ENCODE data around the gene HS3ST1.
A peak's percentile ranks its signal among the peaks of the same experiment; 100 is the strongest.

Gene HS3ST1

GRCh38 chr4:11435557-11435956 is 6.9 kb upstream of the HS3ST1 start:
- no peak for TF ChIP-seq CTCF (IDR thresholded peaks at IDR 0.05)
- TF ChIP-seq ZFX (IDR thresholded peaks at IDR 0.05; ENCODE audit: borderline replicate concordance) = no peak

DNA sequence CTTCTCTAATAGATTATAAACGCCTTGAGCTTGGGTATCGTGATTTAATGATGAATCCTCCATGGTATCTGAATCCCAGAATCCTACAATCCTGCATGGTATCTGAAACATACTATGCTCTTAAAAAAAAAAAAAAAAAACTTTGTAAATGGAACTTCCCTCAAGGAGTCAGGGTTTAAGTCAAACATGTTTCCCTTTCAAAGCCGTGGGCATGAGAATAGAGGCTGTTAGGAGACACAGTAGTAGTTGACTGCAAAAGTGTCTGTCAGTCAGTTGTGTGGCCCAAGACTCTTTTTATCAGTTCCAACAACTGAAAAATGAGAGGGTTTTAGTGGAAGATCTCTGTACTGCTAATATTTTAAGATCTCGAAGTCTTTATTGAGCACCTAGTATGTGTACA is 2.4 kb upstream of the HS3ST1 start:
- TF ChIP-seq ZFX (IDR thresholded peaks at IDR 0.05; ENCODE audit: borderline replicate concordance) = no peak
- no peak for TF ChIP-seq CTCF (IDR thresholded peaks at IDR 0.05)

More at GRCh38 chr4:11435557-11435956, 6.9 kb upstream of the HS3ST1 start:
- H3K27ac ChIP-seq = no peak overlapping the region

DNA sequence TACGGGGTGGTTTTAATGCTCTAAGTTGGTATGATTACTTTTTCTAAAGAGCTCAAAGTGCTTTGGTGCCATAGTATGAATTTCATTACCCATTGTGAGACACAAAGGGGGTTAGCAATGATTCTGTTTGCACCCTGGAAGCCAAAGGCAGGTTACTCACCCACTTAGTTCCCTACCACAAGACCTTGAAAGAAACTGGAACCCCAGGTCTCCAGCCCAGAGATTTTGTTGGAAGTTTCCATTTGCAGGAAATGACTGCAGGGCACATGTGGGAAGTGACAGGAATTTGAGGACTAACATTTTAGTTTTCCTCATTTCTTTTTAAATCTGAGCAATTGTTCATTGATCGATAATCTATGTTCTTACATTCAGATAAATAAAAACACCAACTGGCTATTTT is 1.8 kb upstream of the HS3ST1 start:
- TF ChIP-seq CTCF (IDR thresholded peaks at IDR 0.05) (no peak), ZFX (IDR thresholded peaks at IDR 0.05; ENCODE audit: borderline replicate concordance) (no peak)

More for the DNA sequence above, 2.4 kb upstream of the HS3ST1 start:
- no peak overlapping the region for H3K27ac ChIP-seq

DNA sequence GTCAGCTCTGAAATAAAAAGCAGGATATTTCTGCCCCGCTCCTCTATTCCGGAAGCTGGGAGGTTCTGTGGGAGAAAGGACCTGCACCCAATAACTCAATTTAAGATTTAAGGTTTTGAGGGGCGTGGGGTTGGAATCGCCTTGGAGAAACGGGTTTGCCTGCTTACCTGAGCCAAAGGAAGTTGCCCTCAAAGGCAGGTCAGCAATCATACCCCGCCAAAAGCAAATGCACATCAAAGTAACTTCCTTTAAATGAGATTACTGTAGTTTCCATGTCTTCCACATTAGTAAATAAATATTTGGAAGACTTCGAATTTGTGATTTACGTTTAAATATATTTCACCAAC is 978 bp upstream of the HS3ST1 start:
- no peak for TF ChIP-seq CTCF (IDR thresholded peaks at IDR 0.05)
- no peak for TF ChIP-seq ZFX (IDR thresholded peaks at IDR 0.05; ENCODE audit: borderline replicate concordance)

More for the DNA sequence above, 1.8 kb upstream of the HS3ST1 start:
- no peak overlapping the region for H3K27ac ChIP-seq

DNA sequence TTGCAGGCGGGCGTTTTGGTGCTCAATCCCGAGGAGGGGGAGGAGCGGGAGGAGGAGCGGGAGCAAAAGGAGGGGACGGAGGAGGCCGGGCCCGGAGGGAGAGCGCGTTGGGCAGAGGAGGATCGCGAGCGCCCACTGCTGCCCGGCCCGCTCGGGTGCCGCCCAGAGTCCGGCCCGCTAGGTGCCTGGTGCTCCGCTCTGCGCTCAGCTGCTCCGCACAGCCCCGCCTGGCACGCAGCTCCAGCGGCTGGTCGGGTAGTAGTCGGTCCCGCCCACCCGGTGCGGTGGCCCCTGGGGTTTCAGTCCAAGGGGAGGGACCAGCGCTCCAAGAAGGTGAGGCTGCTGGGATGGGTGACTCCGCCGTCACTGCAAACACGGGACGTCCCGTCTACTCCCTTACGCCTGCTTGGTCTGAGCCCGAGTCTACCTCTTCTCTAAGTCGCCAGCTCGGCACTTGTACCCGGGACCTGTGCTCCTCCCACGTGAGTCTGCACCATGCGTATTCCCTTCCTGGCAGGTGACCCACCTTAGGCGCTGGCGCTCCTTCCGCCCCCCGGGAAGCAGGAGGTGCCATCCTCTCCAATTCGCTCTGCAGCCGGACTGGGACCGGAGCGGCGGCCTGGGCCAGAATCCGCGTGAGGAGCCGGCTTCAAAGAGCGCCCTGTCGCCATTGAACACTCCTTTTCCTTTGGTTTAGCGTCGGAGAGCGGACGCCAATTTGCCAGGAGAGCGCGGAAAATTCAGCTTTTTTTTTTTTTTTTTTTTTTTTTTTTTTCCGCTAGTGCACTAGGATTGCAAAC is 405 bp upstream of the HS3ST1 start:
- H3K27ac ChIP-seq = peak overlapping the region; percentile 46

More for the DNA sequence above, 978 bp upstream of the HS3ST1 start:
- no peak overlapping the region for H3K27ac ChIP-seq

DNA sequence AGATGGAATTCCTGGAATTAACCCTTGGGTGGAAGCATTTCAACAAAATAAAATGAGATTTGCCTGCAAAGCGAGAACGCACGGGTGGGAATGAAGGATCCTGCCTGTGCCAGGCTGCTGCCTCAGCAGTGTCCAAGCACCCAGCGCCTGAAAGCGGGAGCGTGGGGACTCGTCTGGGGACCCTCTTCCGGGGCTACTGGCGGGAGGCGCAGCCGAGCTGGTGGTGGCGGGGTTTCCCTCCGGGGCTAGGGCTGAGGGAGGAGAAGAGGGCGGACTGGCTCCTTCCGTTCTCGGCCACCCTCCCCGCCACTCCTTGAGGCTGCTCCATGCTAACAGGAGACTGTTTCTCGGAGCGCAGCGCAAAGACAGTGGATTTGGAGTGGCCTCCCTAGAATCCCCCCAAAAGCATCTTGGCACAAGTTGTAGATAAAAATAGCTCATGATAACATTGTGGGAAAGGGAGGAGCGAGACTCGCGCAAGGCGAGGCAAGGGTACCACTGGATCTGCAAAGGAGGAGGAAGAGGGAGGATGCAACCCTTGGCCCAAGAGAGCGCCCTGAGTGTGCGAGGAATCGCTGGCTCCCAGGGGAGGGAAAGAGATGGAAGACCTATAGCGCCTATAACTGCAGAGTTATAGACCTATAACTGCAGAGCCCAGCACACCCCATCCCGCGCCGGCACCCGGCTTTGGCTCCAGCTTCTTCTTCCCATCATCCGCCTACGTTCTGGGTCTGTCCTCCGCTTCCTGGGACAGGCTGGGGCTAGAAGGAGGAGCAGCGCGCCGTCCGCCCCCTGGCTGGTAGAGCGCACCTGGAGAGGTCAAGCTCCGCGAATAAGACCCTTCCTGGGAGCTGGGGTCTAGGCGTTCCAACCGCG is 1.3 kb downstream of the HS3ST1 start:
- no peak overlapping the region for H3K27ac ChIP-seq
- TF ChIP-seq ZFX (IDR thresholded peaks at IDR 0.05; ENCODE audit: borderline replicate concordance) (no peak), CTCF (IDR thresholded peaks at IDR 0.05) (no peak)

More for the DNA sequence above, 405 bp upstream of the HS3ST1 start:
- TF ChIP-seq ZFX (IDR thresholded peaks at IDR 0.05; ENCODE audit: borderline replicate concordance) = no peak
- peak; percentile 91 for TF ChIP-seq CTCF (IDR thresholded peaks at IDR 0.05)
